ENCODE data around the gene RREB1.

The RREB1 gene

GRCh38 chr6:7178280-7178679 is 70.5 kb downstream of the RREB1 start:
- Histone ChIP-seq H3K4me3 (replicated peaks; ENCODE audit: insufficient read depth, low read length) (no peak overlapping the region), H3K27me3 (ENCODE audit: insufficient read depth, poor library complexity, severe bottlenecking) (no peaks in the 10 kb centered on the region), H3K27ac (replicated peaks) (no peak overlapping the region)
- no peak for DNase-seq (ENCODE audit: low read depth in 1 of 2, low spot score in 1 of 2)
- TF ChIP-seq POLR2AphosphoS5 (IDR thresholded peaks at IDR 0.05; ENCODE audit: low read depth) = no peak
- TF ChIP-seq SPI1 (IDR thresholded peaks at IDR 0.05; ENCODE audit: borderline replicate concordance, low read depth) = no peak
- TF ChIP-seq REST (IDR thresholded peaks at IDR 0.05; ENCODE audit: insufficient replicate concordance, low read depth) = no peak
- TF ChIP-seq GABPA (IDR thresholded peaks at IDR 0.05; ENCODE audit: low read depth) = no peak
- TF ChIP-seq CTCF (IDR thresholded peaks at IDR 0.05; ENCODE audit: insufficient read depth, low read length) = no peak

- Histone ChIP-seq H3K4me3 (replicated peaks; ENCODE audit: insufficient read depth, low read length) (no peak overlapping the region), H3K27me3 (ENCODE audit: insufficient read depth, poor library complexity, severe bottlenecking) (no peaks in the 10 kb centered on the region), H3K27ac (replicated peaks) (no peak overlapping the region)
- no peak for DNase-seq (ENCODE audit: low read depth in 1 of 2, low spot score in 1 of 2)
- TF ChIP-seq CTCF (IDR thresholded peaks at IDR 0.05; ENCODE audit: insufficient read depth, low read length) (no peak), GABPA (IDR thresholded peaks at IDR 0.05; ENCODE audit: low read depth) (no peak), REST (IDR thresholded peaks at IDR 0.05; ENCODE audit: insufficient replicate concordance, low read depth) (no peak), POLR2AphosphoS5 (IDR thresholded peaks at IDR 0.05; ENCODE audit: low read depth) (no peak), SPI1 (IDR thresholded peaks at IDR 0.05; ENCODE audit: borderline replicate concordance, low read depth) (no peak)
Measured at GRCh38 chr6:7180751-7181150, 73.0 kb downstream of the RREB1 start.

GRCh38 chr6:7183707-7184106 is 75.9 kb downstream of the RREB1 start:
- Histone ChIP-seq H3K4me3 (replicated peaks; ENCODE audit: insufficient read depth, low read length) (no peak overlapping the region), H3K27me3 (ENCODE audit: insufficient read depth, poor library complexity, severe bottlenecking) (no peaks in the 10 kb centered on the region), H3K27ac (replicated peaks) (no peak overlapping the region)
- TF ChIP-seq CTCF (IDR thresholded peaks at IDR 0.05; ENCODE audit: insufficient read depth, low read length) (no peak), POLR2AphosphoS5 (IDR thresholded peaks at IDR 0.05; ENCODE audit: low read depth) (no peak), SPI1 (IDR thresholded peaks at IDR 0.05; ENCODE audit: borderline replicate concordance, low read depth) (no peak), GABPA (IDR thresholded peaks at IDR 0.05; ENCODE audit: low read depth) (no peak), REST (IDR thresholded peaks at IDR 0.05; ENCODE audit: insufficient replicate concordance, low read depth) (no peak)
- no peak for DNase-seq (ENCODE audit: low read depth in 1 of 2, low spot score in 1 of 2)
